ENCODE data around the gene DSTYK. TPM values are rescaled to one million over a fixed set of nuclear protein-coding genes. Genes with fewer than 3 reads are reported as not detected.

Gene DSTYK
- total and polyA plus RNA-seq, 8 donors = 2.9 to 9.0 (median 4.4) TPM

DNA sequence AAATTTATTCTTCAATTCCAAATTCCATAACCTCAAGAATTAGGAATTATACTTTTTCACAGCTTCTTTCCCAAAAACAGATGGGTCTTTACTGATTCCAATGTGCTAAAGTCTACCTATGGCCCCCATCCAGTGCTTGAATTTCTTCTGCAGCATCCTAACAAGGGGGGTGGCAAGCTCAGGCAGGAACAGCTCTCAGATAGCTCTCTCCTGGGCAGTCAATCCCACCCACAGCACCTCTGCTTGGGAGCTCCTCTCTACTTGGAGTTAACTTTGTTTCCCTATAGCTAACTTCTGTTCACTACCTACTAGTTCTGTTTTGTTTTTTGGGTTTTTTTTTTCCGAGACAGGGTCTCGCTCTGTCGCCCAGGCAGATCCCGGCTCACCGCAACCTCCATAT is 101.8 kb downstream of the DSTYK start:
- Histone ChIP-seq H3K27me3 (no peaks in the 10 kb centered on the region), H3K9me3 (no peaks in the 10 kb centered on the region), H3K36me3 (peaks cover 0 to 19% (median 0%) of the 10 kb centered on the region in 3 donors), H3K27ac (no peak overlapping the region), H3K4me1 (no peaks in the 10 kb centered on the region), H3K4me3 (no peak overlapping the region)
- DNase-seq = no peak
- intact Hi-C loops (cut with DNase I) = loop anchor here in 1 of 3 donors (10.0 kb wide), 1 partner anchor 135 kb away; no protein-coding TSS in a partner anchor
- no peak for FAIRE-seq
- TF ChIP-seq, protein P1, sequence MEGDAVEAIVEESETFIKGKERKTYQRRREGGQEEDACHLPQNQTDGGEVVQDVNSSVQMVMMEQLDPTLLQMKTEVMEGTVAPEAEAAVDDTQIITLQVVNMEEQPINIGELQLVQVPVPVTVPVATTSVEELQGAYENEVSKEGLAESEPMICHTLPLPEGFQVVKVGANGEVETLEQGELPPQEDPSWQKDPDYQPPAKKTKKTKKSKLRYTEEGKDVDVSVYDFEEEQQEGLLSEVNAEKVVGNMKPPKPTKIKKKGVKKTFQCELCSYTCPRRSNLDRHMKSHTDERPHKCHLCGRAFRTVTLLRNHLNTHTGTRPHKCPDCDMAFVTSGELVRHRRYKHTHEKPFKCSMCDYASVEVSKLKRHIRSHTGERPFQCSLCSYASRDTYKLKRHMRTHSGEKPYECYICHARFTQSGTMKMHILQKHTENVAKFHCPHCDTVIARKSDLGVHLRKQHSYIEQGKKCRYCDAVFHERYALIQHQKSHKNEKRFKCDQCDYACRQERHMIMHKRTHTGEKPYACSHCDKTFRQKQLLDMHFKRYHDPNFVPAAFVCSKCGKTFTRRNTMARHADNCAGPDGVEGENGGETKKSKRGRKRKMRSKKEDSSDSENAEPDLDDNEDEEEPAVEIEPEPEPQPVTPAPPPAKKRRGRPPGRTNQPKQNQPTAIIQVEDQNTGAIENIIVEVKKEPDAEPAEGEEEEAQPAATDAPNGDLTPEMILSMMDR (IDR thresholded peaks at IDR 0.05) = no peak
- WGBS, 2 donors = 88 to 96% methylated on average over 5 of the region's 5 CpGs
- ATAC-seq = no peak

DNA sequence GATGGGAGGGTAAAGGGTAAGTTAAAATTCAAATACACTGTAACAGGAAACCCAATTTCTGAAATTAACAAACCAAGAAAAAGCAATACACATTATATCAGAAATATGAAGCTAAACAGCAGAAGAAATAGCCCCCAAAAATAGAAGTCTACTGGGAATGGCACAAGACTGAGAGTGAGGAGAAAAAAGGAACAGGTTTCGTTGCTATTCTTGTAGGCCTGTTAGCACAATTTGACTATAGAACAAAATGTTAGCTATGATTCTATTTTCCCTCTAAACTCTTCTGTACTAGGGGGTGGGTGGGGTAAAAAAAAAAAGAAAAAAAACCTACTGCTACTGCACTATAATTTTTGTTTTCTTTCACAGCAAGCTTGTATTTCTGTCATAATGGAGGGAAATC is 102.2 kb downstream of the DSTYK start:
- Histone ChIP-seq H3K27ac (no peak overlapping the region), H3K27me3 (no peaks in the 10 kb centered on the region), H3K36me3 (peaks cover 0 to 19% (median 2%) of the 10 kb centered on the region in 3 donors), H3K4me3 (no peak overlapping the region), H3K4me1 (no peaks in the 10 kb centered on the region), H3K9me3 (no peaks in the 10 kb centered on the region)
- TF ChIP-seq, protein P1 (IDR thresholded peaks at IDR 0.05) = no peak
- DNase-seq (no peak), ATAC-seq (no peak), FAIRE-seq (no peak)
- intact Hi-C loops (cut with DNase I) = no loop called here
- WGBS, 2 donors = 88 to 94% methylated on average over 1 of the region's 1 CpG

DNA sequence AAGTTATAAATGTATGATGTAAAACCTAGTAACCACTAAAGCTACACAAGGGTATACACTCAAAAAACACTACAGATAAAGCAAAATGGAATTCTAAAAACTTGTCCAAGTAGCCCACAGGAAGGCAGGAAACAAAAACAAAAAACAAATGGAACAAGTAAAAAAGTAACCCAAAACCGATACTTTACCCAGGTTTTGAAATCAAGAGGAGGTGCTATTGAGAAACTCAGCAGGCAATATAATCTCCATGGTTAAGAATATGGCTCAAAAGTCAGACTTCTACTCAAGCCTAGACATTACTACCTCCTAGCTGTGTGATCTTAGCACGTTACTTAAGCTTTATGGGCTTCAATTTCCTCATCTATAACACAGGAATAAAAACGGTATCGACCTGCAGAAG is 103.0 kb downstream of the DSTYK start:
- ATAC-seq (no peak), FAIRE-seq (no peak), DNase-seq (no peak)
- Histone ChIP-seq H3K27ac (no peak overlapping the region), H3K9me3 (no peaks in the 10 kb centered on the region), H3K4me1 (no peaks in the 10 kb centered on the region), H3K27me3 (no peaks in the 10 kb centered on the region), H3K4me3 (no peak overlapping the region), H3K36me3 (peaks cover 0 to 21% (median 10%) of the 10 kb centered on the region in 3 donors)
- intact Hi-C loops (cut with DNase I) = no loop called here
- 76 to 87% methylated on average over 4 of the region's 4 CpGs for WGBS, 2 donors
- TF ChIP-seq, protein P1 (IDR thresholded peaks at IDR 0.05) = no peak

DNA sequence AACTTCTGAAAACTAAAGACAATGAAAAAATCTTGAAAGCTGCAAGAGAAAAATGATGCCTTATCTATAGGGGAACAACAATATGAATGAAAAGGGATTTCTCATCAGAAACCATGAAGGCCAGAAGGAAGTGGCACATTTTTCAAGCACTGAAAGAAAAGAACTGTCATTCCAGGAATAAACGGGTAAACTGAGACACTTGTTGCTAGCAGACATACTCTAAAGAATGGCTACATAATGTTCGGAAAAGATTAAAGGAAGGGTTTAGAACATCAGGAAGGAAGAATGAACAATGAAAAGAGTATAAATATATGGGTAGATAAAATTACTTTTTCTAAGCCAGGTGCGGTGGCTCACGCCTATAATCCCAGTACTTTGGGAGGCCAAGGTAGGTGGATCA is 104.2 kb downstream of the DSTYK start:
- no peak overlapping the region for H3K4me3 ChIP-seq
- FAIRE-seq (no peak), ATAC-seq (no peak), DNase-seq (no peak)
- TF ChIP-seq, protein P1 (IDR thresholded peaks at IDR 0.05) = no peak
- intact Hi-C loops (cut with DNase I) = no loop called here
- no peaks in the 10 kb centered on the region for H3K27me3 ChIP-seq
- 93 to 94% methylated on average over 4 of the region's 4 CpGs for WGBS, 2 donors
- no peak overlapping the region for H3K27ac ChIP-seq
- H3K4me1 ChIP-seq = no peaks in the 10 kb centered on the region
- no peaks in the 10 kb centered on the region for H3K9me3 ChIP-seq
- peaks cover 3 to 32% (median 13%) of the 10 kb centered on the region in 3 donors for H3K36me3 ChIP-seq

DNA sequence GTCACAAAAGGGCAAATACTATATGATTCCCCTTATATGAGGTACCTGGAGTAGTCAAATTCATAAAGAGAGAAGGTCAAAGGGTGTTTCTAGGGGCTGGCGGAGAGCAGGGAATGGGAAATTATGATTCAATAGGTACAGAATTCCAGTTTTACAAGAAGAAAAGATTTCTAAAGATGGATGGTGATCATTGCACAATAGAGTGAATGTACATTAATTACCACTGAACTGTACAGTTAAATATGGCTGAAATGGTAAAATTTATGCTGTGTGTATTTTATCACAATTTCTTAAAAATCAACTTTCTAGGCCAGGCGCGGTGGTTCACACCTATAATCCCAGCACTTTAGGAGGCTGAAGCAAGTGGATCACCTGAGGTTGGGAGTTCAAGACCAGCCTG is 109.1 kb downstream of the DSTYK start:
- H3K9me3 ChIP-seq = no peaks in the 10 kb centered on the region
- H3K4me1 ChIP-seq = no peaks in the 10 kb centered on the region
- peaks cover 8 to 81% (median 31%) of the 10 kb centered on the region in 3 donors for H3K36me3 ChIP-seq
- ATAC-seq (no peak), DNase-seq (no peak), FAIRE-seq (no peak)
- H3K27me3 ChIP-seq = no peaks in the 10 kb centered on the region
- no peak overlapping the region for H3K4me3 ChIP-seq
- H3K27ac ChIP-seq = no peak overlapping the region
- intact Hi-C loops (cut with DNase I) = no loop called here
- WGBS, 2 donors = 86 to 97% methylated on average over 3 of the region's 3 CpGs
- TF ChIP-seq, protein P1 (IDR thresholded peaks at IDR 0.05) = no peak
